HepG2 (cell line): ENCODE data around the gene MAPK6. TPM values are rescaled to one million over a fixed set of nuclear protein-coding genes. Genes with fewer than 3 reads are reported as not detected.

Experiments
- ATF5 ChIP-seq: sonication (generic); formaldehyde crosslinking; IDR thresholded peaks from 2 replicates; pipeline ENCODE4 v1.4.0; 2020; ENCODE audit warnings: mild to moderate bottlenecking, low read depth, missing genetic modification reagents
- CERS6 ChIP-seq: sonication (generic); formaldehyde crosslinking; IDR thresholded peaks from 2 replicates; pipeline ENCODE4 v1.5.0; 2020; ENCODE audit warnings: missing genetic modification reagents
- FOSL2 ChIP-seq: sonication (generic); formaldehyde crosslinking; IDR thresholded peaks from 2 replicates; pipeline ENCODE4 v1.4.0; 2020; ENCODE audit warnings: missing genetic modification reagents
- FOXO1 ChIP-seq: sonication (generic); formaldehyde crosslinking; IDR thresholded peaks from 2 replicates; pipeline ENCODE4 v1.4.0; 2020; ENCODE audit warnings: missing genetic modification reagents
- LCORL ChIP-seq, 2 experiments: fragments of 450-650 bp in 1 of 2; sonication (generic) in 1 of 2; formaldehyde crosslinking in 1 of 2; IDR thresholded peaks; 2 replicates each; pipeline versions ENCODE4 v1.5.0 to v1.6.1; 2017 to 2020; ENCODE audit warnings: antibody characterized with exemption in 1 of 2, missing genetic modification reagents in 1 of 2
- MAF1 ChIP-seq: sonication (generic); formaldehyde crosslinking; IDR thresholded peaks from 2 replicates; pipeline ENCODE4 v1.5.0; 2020; ENCODE audit warnings: missing genetic modification reagents, borderline replicate concordance
- PAX8 ChIP-seq: sonication (generic); formaldehyde crosslinking; IDR thresholded peaks from 2 replicates; pipeline ENCODE4 v1.8.0; 2022; ENCODE audit warnings: mild to moderate bottlenecking, missing genetic modification reagents, borderline replicate concordance
- SAP130 ChIP-seq: IDR thresholded peaks from 2 replicates; pipeline ENCODE4 v1.6.1; 2016; ENCODE audit warnings: low read depth
- ZNF121 ChIP-seq: sonication (generic); formaldehyde crosslinking; IDR thresholded peaks from 2 replicates; pipeline ENCODE4 v1.5.0; 2020; ENCODE audit warnings: mild to moderate bottlenecking, missing genetic modification reagents
- ZNF17 ChIP-seq: sonication (generic); formaldehyde crosslinking; IDR thresholded peaks from 2 replicates; pipeline ENCODE4 v1.5.0; 2020; ENCODE audit warnings: mild to moderate bottlenecking, missing genetic modification reagents
- ZNF296 ChIP-seq: sonication (generic); formaldehyde crosslinking; conservative IDR thresholded peaks from 2 replicates; pipeline ENCODE4 v1.5.0; 2020; ENCODE audit warnings: mild to moderate bottlenecking, missing genetic modification reagents
- ZNF318 ChIP-seq: sonication (generic); formaldehyde crosslinking; IDR thresholded peaks from 2 replicates; pipeline ENCODE4 v1.4.0; 2020; ENCODE audit warnings: mild to moderate bottlenecking, missing genetic modification reagents
- ZNF354B ChIP-seq: sonication (generic); formaldehyde crosslinking; IDR thresholded peaks from 2 replicates; pipeline ENCODE4 v1.8.0; 2022; ENCODE audit warnings: mild to moderate bottlenecking, missing genetic modification reagents
- ZNF460 ChIP-seq: sonication (generic); formaldehyde crosslinking; IDR thresholded peaks from 2 replicates; pipeline ENCODE4 v1.5.1; 2020; ENCODE audit warnings: missing genetic modification reagents, mild to moderate bottlenecking, borderline replicate concordance
- ZNF513 ChIP-seq: sonication (generic); formaldehyde crosslinking; conservative IDR thresholded peaks from 2 replicates; pipeline ENCODE4 v1.5.0; 2020; ENCODE audit warnings: missing genetic modification reagents
- ZNF737 ChIP-seq: sonication (generic); formaldehyde crosslinking; IDR thresholded peaks from 2 replicates; pipeline ENCODE4 v1.5.0; 2020; ENCODE audit warnings: missing genetic modification reagents, mild to moderate bottlenecking, borderline replicate concordance
- polyA plus RNA-seq, 8 experiments: library from polyadenylated mRNA; depleted of rRNA in 3 of 8; stranded (reverse) in 7 of 8; unstranded in 1 of 8; fragments of >200 nt; fragmentation: Illumina TruSeq in 4 of 8; extraction: Trizol in 4 of 8; gene quantifications; 2 replicates each; pipeline versions ENCODE4 v1.2.1 to v1.2.3, GENCODE V29; 2011 to 2016; ENCODE audit warnings: low read depth in 4 of 8, missing spikeins in 1 of 8, mixed read lengths in 1 of 8; ENCODE audit not compliant: insufficient read depth in 1 of 8
- total RNA-seq, 5 experiments: library from RNA; depleted of rRNA; stranded (reverse); fragments of >200 nt; fragmentation: Illumina TruSeq; extraction: Trizol; gene quantifications; 2 replicates each; pipeline ENCODE4 v1.2.3, GENCODE V29; 2016; ENCODE audit warnings: low read depth in 1 of 5
- TF ChIP-seq, protein P1 (sequence below): sonication (generic); formaldehyde crosslinking; conservative IDR thresholded peaks from 2 replicates; pipeline ENCODE4 v1.4.0; 2020; ENCODE audit warnings: missing genetic modification reagents

Gene MAPK6
- total and polyA plus RNA-seq, 2 of the 13 experiments (the other 11 are each of a cell fraction or from before 2014, with no cell fraction given) = 89.5 to 99.7 TPM

- TF ChIP-seq MAF1 (CRISPR knock-in tag) (no peak), ZNF460 (CRISPR knock-in tag) (no peak), FOSL2 (CRISPR knock-in tag) (peak; percentile 62), ZNF737 (CRISPR knock-in tag) (no peak), ZNF296 (CRISPR knock-in tag) (no peak), SAP130 (CRISPR knock-in tag) (peak; percentile 49; the same call in 1 of the 2 replicates), ATF5 (CRISPR knock-in tag) (no peak), ZNF318 (CRISPR knock-in tag) (no peak), ZNF17 (CRISPR knock-in tag) (no peak), PAX8 (CRISPR knock-in tag) (no peak), ZNF354B (no peak), LCORL (IDR thresholded peaks at IDR 0.05) (no peak), LCORL (CRISPR knock-in tag; IDR thresholded peaks at IDR 0.05) (peak; percentile 78), ZNF513 (CRISPR knock-in tag) (no peak), CERS6 (no peak), ZNF121 (no peak), FOXO1 (CRISPR knock-in tag) (peak; percentile 40; the same call in 1 of the 2 replicates)
- TF ChIP-seq, protein P1, sequence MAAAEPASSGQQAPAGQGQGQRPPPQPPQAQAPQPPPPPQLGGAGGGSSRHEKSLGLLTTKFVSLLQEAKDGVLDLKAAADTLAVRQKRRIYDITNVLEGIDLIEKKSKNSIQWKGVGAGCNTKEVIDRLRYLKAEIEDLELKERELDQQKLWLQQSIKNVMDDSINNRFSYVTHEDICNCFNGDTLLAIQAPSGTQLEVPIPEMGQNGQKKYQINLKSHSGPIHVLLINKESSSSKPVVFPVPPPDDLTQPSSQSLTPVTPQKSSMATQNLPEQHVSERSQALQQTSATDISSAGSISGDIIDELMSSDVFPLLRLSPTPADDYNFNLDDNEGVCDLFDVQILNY = no peak
Measured at GRCh38 chr15:52078197-52078875, 59.3 kb downstream of the MAPK6 start (continued).
